ENCODE measurements around the gene OCIAD2.
"Not testable (repeated sequence)": the region's sequence is repeated elsewhere in the genome, so short reads cannot be mapped to it uniquely, and the experiment has no call there.

The OCIAD2 gene

DNA sequence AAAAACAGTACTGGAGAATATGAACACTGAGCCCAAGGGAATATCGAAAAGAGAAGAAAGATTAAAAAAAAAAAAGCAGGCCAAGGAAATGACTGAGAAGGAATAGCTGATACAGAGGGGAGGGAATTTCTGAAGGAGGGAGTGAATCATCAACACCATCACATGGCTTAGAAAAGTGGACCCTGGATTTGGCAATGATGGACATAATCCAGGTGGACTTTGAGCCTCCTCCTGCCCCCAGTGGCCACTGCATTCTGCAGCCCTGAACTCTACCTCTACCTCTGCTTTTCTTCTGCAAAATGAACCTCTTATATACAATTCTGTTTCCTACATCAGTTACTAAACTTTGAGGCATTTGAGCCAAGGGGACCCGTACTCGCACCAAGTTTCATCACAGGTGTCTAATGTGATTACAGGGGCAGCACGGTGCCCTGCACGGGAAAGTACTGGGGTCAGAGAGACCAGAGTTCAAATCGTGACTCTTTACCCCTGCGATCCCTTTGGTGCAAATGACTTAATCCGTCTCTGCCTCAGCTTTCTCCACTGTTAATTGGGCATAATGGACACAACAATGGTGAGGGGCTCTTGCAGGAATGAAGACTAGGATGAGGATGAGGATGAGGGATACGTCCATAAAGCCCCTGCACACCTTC lies 1.1 kb downstream of the OCIAD2 start:
- H3K4me1 ChIP-seq (ENCODE audit: insufficient read depth, low read length): peaks cover 3% of the 10 kb centered on the region; the same call in 1 of the 2 replicates
- no peaks in the 10 kb centered on the region for H3K9me3 ChIP-seq (ENCODE audit: insufficient read depth, low read depth, low read length)
- H3K27ac ChIP-seq (ENCODE audit: low read length): no peak overlapping the region
- H3K4me3 ChIP-seq (ENCODE audit: low read length): peak overlapping the region; percentile 62
- H3K36me3 ChIP-seq (ENCODE audit: insufficient read depth, low read depth, low read length): peaks cover 35% of the 10 kb centered on the region; the same call in 1 of the 2 replicates
- peak overlapping the region; percentile 55; the same call in 1 of the 2 replicates for H3K9ac ChIP-seq (ENCODE audit: low read depth, low read length)
- H3K27me3 ChIP-seq (ENCODE audit: insufficient read depth, low read length): no peaks in the 10 kb centered on the region

- Histone ChIP-seq H3K9me3 (ENCODE audit: insufficient read depth, low read depth, low read length) (no peaks in the 10 kb centered on the region), H3K4me1 (ENCODE audit: insufficient read depth, low read length) (peaks cover 3% of the 10 kb centered on the region; the same call in 1 of the 2 replicates), H3K4me3 (ENCODE audit: low read length) (no peak overlapping the region), H3K9ac (ENCODE audit: low read depth, low read length) (no peak overlapping the region), H3K27me3 (ENCODE audit: insufficient read depth, low read length) (no peaks in the 10 kb centered on the region), H3K27ac (ENCODE audit: low read length) (no peak overlapping the region), H3K36me3 (ENCODE audit: insufficient read depth, low read depth, low read length) (peaks cover 41% of the 10 kb centered on the region; the same call in 1 of the 2 replicates)
Observed at GRCh38 chr4:48904541-48905142, 1.9 kb downstream of the OCIAD2 start.

DNA sequence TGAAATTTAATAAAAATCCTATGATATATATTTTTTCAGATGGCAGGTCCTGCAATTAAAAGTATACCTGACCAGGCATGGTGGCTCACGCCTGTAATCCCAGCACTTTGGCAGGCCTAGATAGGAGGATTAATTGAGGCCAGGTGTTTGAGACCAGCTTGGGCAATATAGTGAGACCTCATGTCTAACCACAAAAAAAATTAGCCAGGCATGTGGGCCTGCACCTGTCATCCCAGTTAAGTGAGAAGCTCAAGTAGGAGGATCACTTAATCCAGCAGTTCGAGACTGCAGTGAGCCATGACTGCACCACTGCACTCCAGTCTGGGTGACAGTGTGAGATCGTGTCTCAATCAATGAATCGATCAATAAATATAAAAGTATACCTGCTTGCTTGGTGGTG lies 2.5 kb downstream of the OCIAD2 start:
- H3K4me3 ChIP-seq (ENCODE audit: low read length): no peak overlapping the region
- no peak overlapping the region for H3K9ac ChIP-seq (ENCODE audit: low read depth, low read length)
- H3K36me3 ChIP-seq (ENCODE audit: insufficient read depth, low read depth, low read length): peaks cover 47% of the 10 kb centered on the region; the same call in 1 of the 2 replicates
- H3K27me3 ChIP-seq (ENCODE audit: insufficient read depth, low read length): no peaks in the 10 kb centered on the region
- peaks cover 3% of the 10 kb centered on the region; the same call in 1 of the 2 replicates for H3K4me1 ChIP-seq (ENCODE audit: insufficient read depth, low read length)
- no peak overlapping the region for H3K27ac ChIP-seq (ENCODE audit: low read length)
- H3K9me3 ChIP-seq (ENCODE audit: insufficient read depth, low read depth, low read length): no peaks in the 10 kb centered on the region

DNA sequence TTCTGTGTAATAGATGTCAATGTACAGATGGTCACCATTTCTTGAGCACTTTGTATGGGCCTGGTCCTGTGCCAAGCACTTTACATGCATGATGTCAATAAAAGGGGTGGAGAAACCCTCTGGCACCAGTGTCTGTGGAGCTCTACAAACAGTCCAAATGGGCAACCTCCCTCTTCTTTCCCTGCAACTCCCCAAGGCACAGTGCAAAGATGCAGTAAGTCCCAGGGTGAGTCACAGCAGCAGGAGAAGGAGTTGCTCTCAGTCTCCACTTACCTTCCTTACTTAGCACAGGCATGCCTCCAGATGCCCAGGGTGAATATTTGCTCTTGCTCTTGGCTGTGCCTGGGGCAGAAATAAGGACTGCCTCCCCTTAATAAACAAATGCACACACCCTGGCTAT lies 4.3 kb downstream of the OCIAD2 start:
- H3K9ac ChIP-seq (ENCODE audit: low read depth, low read length): no peak overlapping the region
- H3K4me3 ChIP-seq (ENCODE audit: low read length): no peak overlapping the region
- H3K27me3 ChIP-seq (ENCODE audit: insufficient read depth, low read length): no peaks in the 10 kb centered on the region
- H3K36me3 ChIP-seq (ENCODE audit: insufficient read depth, low read depth, low read length): peaks cover 65% of the 10 kb centered on the region; the same call in 1 of the 2 replicates
- H3K27ac ChIP-seq (ENCODE audit: low read length): no peak overlapping the region
- no peaks in the 10 kb centered on the region for H3K9me3 ChIP-seq (ENCODE audit: insufficient read depth, low read depth, low read length)
- H3K4me1 ChIP-seq (ENCODE audit: insufficient read depth, low read length): peaks cover 3% of the 10 kb centered on the region; the same call in 1 of the 2 replicates

DNA sequence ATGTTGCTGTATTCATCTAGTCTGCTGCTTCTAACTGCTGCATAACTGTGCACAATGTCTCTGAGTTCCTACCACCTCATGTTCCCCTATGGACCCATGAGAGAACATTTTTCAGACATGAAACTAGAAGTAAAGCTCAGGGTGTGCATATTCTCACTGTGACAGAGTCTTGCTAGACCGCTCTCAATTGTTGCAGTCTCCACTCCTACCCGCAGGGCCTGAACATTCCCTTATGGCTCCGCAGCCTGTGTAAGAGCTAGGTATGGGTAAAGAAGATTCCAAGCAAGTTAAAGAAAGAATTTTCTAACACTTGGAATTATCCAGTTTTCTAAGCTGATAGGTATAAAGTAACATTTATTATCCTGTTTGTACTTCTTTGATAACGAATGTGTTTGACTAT lies 5.4 kb downstream of the OCIAD2 start:
- H3K27me3 ChIP-seq (ENCODE audit: insufficient read depth, low read length): no peaks in the 10 kb centered on the region
- no peak overlapping the region for H3K27ac ChIP-seq (ENCODE audit: low read length)
- H3K4me1 ChIP-seq (ENCODE audit: insufficient read depth, low read length): no peaks in the 10 kb centered on the region; the same call in 1 of the 2 replicates
- no peaks in the 10 kb centered on the region for H3K9me3 ChIP-seq (ENCODE audit: insufficient read depth, low read depth, low read length)
- H3K36me3 ChIP-seq (ENCODE audit: insufficient read depth, low read depth, low read length): peaks cover 76% of the 10 kb centered on the region; the same call in 1 of the 2 replicates
- no peak overlapping the region for H3K9ac ChIP-seq (ENCODE audit: low read depth, low read length)
- H3K4me3 ChIP-seq (ENCODE audit: low read length): no peak overlapping the region

- H3K9me3 ChIP-seq (ENCODE audit: insufficient read depth, low read depth, low read length): no peaks in the 10 kb centered on the region
- no peaks in the 10 kb centered on the region for H3K27me3 ChIP-seq (ENCODE audit: insufficient read depth, low read length)
- no peak overlapping the region for H3K4me3 ChIP-seq (ENCODE audit: low read length)
- no peaks in the 10 kb centered on the region for H3K4me1 ChIP-seq (ENCODE audit: insufficient read depth, low read length)
- H3K9ac ChIP-seq (ENCODE audit: low read depth, low read length): no peak overlapping the region
- no peak overlapping the region for H3K27ac ChIP-seq (ENCODE audit: low read length)
- H3K36me3 ChIP-seq (ENCODE audit: insufficient read depth, low read depth, low read length): peaks cover 76% of the 10 kb centered on the region; the same call in 1 of the 2 replicates
Observed at GRCh38 chr4:48899950-48900349, 6.6 kb downstream of the OCIAD2 start.

DNA sequence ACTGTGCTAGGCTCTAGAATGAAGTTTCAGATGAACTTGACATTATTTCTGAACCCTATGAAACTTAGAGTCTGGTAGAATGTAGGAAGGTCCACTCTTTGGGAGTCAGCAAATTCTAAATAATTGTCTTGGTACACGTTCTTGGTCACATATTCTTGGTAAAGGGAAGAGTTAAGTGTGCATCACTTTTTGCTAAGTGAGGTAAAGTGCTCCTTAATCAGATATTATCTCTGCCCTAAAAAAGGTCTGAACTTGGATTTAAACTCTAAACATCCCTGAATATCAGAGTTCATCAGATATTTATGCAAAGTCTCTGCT lies 7.2 kb downstream of the OCIAD2 start:
- Histone ChIP-seq H3K4me1 (ENCODE audit: insufficient read depth, low read length) (no peaks in the 10 kb centered on the region), H3K27me3 (ENCODE audit: insufficient read depth, low read length) (no peaks in the 10 kb centered on the region), H3K36me3 (ENCODE audit: insufficient read depth, low read depth, low read length) (peaks cover 73% of the 10 kb centered on the region; the same call in 1 of the 2 replicates), H3K9me3 (ENCODE audit: insufficient read depth, low read depth, low read length) (no peaks in the 10 kb centered on the region), H3K4me3 (ENCODE audit: low read length) (no peak overlapping the region), H3K27ac (ENCODE audit: low read length) (no peak overlapping the region), H3K9ac (ENCODE audit: low read depth, low read length) (no peak overlapping the region)

GRCh38 chr4:48898733-48899431 lies 7.7 kb downstream of the OCIAD2 start:
- Histone ChIP-seq H3K27ac (ENCODE audit: low read length) (no peak overlapping the region), H3K4me1 (ENCODE audit: insufficient read depth, low read length) (no peaks in the 10 kb centered on the region), H3K4me3 (ENCODE audit: low read length) (no peak overlapping the region), H3K27me3 (ENCODE audit: insufficient read depth, low read length) (no peaks in the 10 kb centered on the region), H3K9me3 (ENCODE audit: insufficient read depth, low read depth, low read length) (no peaks in the 10 kb centered on the region), H3K9ac (ENCODE audit: low read depth, low read length) (no peak overlapping the region), H3K36me3 (ENCODE audit: insufficient read depth, low read depth, low read length) (peaks cover 69% of the 10 kb centered on the region; the same call in 1 of the 2 replicates)

GRCh38 chr4:48896845-48897244 lies 9.7 kb downstream of the OCIAD2 start:
- H3K4me1 ChIP-seq (ENCODE audit: insufficient read depth, low read length): no peaks in the 10 kb centered on the region
- H3K27me3 ChIP-seq (ENCODE audit: insufficient read depth, low read length): no peaks in the 10 kb centered on the region
- no peaks in the 10 kb centered on the region for H3K9me3 ChIP-seq (ENCODE audit: insufficient read depth, low read depth, low read length)
- H3K27ac ChIP-seq (ENCODE audit: low read length): no peak overlapping the region
- no peak overlapping the region for H3K4me3 ChIP-seq (ENCODE audit: low read length)
- no peak overlapping the region for H3K9ac ChIP-seq (ENCODE audit: low read depth, low read length)
- H3K36me3 ChIP-seq (ENCODE audit: insufficient read depth, low read depth, low read length): peaks cover 71% of the 10 kb centered on the region; the same call in 1 of the 2 replicates

- no peak overlapping the region for H3K9ac ChIP-seq (ENCODE audit: low read depth, low read length)
- no peaks in the 10 kb centered on the region; the same call in 1 of the 2 replicates for H3K9me3 ChIP-seq (ENCODE audit: insufficient read depth, low read depth, low read length)
- no peak overlapping the region for H3K27ac ChIP-seq (ENCODE audit: low read length)
- H3K36me3 ChIP-seq (ENCODE audit: insufficient read depth, low read depth, low read length): peaks cover 33% of the 10 kb centered on the region; the same call in 1 of the 2 replicates
- H3K27me3 ChIP-seq (ENCODE audit: insufficient read depth, low read length): no peaks in the 10 kb centered on the region
- H3K4me1 ChIP-seq (ENCODE audit: insufficient read depth, low read length): no peaks in the 10 kb centered on the region
- H3K4me3 ChIP-seq (ENCODE audit: low read length): no peak overlapping the region
Observed at GRCh38 chr4:48891028-48891619, 15.4 kb downstream of the OCIAD2 start.

DNA sequence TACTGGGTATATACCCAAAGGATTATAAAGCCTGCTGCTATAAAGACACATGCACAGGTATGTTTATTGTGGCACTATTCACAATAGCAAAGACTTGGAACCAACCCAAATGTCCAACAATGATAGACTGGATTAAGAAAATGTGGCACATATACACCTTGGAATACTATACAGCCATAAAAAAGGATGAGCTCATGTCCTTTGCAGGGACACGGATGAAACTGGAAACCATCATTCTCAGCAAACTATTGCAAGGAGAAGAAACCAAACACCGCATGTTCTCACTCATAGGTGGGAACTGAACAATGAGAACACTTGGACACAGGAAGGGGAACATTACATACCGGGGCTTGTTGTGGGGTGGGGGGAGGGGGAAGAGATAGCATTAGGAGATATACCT lies 16.8 kb downstream of the OCIAD2 start:
- not testable (repeated sequence) for H3K9me3 ChIP-seq (ENCODE audit: insufficient read depth, low read depth, low read length); H3K27ac ChIP-seq (ENCODE audit: low read length); H3K9ac ChIP-seq (ENCODE audit: low read depth, low read length); H3K27me3 ChIP-seq (ENCODE audit: insufficient read depth, low read length); H3K4me3 ChIP-seq (ENCODE audit: low read length); H3K4me1 ChIP-seq (ENCODE audit: insufficient read depth, low read length)
- H3K36me3 ChIP-seq (ENCODE audit: insufficient read depth, low read depth, low read length): peaks cover 33% of the 10 kb centered on the region; the same call in 1 of the 2 replicates

Measured in iPS-20b (cell line).